HUES64 (cell line): ENCODE measurements around the gene GAL3ST1. TPM values are rescaled to one million over a fixed set of nuclear protein-coding genes. Genes with fewer than 3 reads are reported as not detected.
"Not testable (repeated sequence)": the region's sequence is repeated elsewhere in the genome, so short reads cannot be mapped to it uniquely, and the experiment has no call there.

Experiments
- H3K27ac ChIP-seq: 2 replicates; pipeline ENCODE4 v1.7.0; 2013; ENCODE audit warnings: low read depth, low read length, inconsistent platforms
- H3K27me3 ChIP-seq: 2 replicates; pipeline ENCODE4 v1.6.1; 2013; ENCODE audit warnings: mild to moderate bottlenecking, low read length; ENCODE audit not compliant: insufficient read depth
- H3K36me3 ChIP-seq: 2 replicates; pipeline ENCODE4 v1.6.1; 2013; ENCODE audit warnings: mild to moderate bottlenecking, low read length; ENCODE audit not compliant: insufficient read depth
- H3K4me1 ChIP-seq: 2 replicates; pipeline ENCODE4 v1.6.1; 2013; ENCODE audit warnings: mild to moderate bottlenecking, low read length, moderate library complexity; ENCODE audit not compliant: insufficient read depth
- H3K4me3 ChIP-seq: 2 replicates; pipeline ENCODE4 v1.5.1; 2013; ENCODE audit warnings: mild to moderate bottlenecking, low read length, moderate library complexity
- H3K9ac ChIP-seq: 2 replicates; pipeline ENCODE4 v1.6.1; 2013; ENCODE audit warnings: mild to moderate bottlenecking, low read depth, low read length
- H3K9me3 ChIP-seq: 2 replicates; pipeline ENCODE4 v1.6.1; 2013; ENCODE audit warnings: low read depth, low read length; ENCODE audit not compliant: insufficient read depth
- WGBS: fragments of 150-250, 120-280 bp; methylation state at CpG from one replicate; pipeline ENCODE4 v1.1.7; 2013; ENCODE audit warnings: missing lambda C conversion rate; 5-methylcytosine and 5-hydroxymethylcytosine counted together
- polyA plus RNA-seq, 2 experiments: library from polyadenylated mRNA; stranded (reverse); fragments of 50-300 nt; gene quantifications; one replicate each; pipeline ENCODE4 v1.2.3, GENCODE V29; 2013

Gene GAL3ST1, protein sequence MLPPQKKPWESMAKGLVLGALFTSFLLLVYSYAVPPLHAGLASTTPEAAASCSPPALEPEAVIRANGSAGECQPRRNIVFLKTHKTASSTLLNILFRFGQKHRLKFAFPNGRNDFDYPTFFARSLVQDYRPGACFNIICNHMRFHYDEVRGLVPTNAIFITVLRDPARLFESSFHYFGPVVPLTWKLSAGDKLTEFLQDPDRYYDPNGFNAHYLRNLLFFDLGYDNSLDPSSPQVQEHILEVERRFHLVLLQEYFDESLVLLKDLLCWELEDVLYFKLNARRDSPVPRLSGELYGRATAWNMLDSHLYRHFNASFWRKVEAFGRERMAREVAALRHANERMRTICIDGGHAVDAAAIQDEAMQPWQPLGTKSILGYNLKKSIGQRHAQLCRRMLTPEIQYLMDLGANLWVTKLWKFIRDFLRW
- polyA plus RNA-seq (2013, experiment 1 of 2) = 6.3 TPM
- 10.3 TPM for polyA plus RNA-seq (2013, experiment 2 of 2)

DNA sequence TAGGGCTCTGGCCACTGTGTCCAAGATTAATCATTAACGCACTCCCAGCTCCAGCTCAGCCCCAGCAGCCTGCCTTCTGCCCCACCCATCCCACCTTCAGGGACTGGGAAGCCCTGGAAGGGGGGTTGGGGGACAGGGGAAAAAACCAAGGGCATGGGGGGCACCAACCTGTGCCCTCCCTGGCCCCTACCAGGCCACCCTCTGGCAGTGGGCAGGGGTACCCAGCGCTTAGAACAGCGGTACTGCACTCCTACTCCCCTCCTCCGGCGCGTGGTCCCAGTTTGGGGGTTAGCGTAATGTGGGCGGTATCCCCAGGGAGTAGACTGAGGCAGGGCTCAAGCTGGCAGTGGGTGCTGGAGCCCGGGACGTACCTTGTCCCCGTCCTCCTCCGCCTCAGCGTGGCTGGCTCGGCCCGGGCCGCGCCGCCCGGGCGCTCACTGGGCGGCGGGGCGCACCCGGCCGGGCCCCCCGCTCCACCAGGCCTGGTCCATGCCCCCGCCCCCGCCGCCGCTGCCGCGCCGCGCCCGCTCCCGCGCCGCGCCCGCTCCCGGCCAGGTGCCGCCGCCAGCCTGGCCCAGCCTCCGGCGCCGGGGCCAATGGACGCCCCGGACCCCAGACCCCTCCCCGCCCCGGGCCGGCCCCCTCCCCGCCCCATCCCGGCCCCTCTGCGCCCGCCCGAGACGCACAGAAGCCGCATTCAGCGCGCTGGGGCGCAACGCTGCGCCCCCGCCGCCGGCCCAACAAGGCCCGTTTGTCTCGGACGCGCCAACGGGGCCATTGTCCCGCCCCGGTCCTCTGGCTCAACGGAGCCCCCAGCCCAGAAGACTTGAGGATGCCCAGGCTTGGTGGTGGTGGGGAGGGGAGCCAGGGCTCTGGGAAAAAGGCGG lies at the start of gene GAL3ST1:
GAL3ST1 (minus strand) TSS at position 571 of the 887 bp plus-strand sequence. CDS start 17,273 bp downstream, outside the sequence.
- peak within 1 kb of the TSS; percentile 67 for H3K4me3 ChIP-seq
- 3% methylated on average over 74 of the region's 75 CpGs for WGBS
- H3K4me1 ChIP-seq = no peaks in the 10 kb centered on the region; the same call in 1 of the 2 replicates
- H3K27ac ChIP-seq = no peak within 1 kb of the TSS
- peak within 1 kb of the TSS; percentile 67 for H3K9ac ChIP-seq
- peaks cover 39% of the 10 kb centered on the region for H3K36me3 ChIP-seq
- H3K27me3 ChIP-seq = no peaks in the 10 kb centered on the region
- H3K9me3 ChIP-seq = no peaks in the 10 kb centered on the region

DNA sequence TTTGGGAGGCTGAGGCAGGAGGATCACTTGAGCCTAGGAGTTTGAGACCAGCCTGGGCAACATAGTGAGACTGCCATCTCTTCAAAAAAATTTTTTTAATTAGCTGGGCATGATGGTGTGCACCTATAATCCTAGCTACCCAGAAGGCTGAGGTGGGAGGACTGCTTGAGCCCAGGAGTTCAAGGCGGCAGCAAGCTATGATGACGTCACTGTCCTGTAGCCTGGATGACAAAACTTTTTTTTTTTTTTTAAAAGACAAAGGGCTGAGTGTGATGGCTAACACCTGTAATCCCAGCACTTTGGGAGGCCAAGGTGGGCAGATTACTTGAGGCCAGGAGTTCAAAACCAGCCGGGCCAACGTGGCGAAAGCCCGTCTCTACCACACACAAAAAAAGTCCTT lies 45.4 kb upstream of the GAL3ST1 start:
- not testable (repeated sequence) for H3K9ac ChIP-seq, H3K9me3 ChIP-seq, H3K27me3 ChIP-seq, H3K27ac ChIP-seq, H3K4me1 ChIP-seq, H3K4me3 ChIP-seq
- H3K36me3 ChIP-seq = peaks cover 69% of the 10 kb centered on the region
- WGBS = 94% methylated on average over 6 of the region's 6 CpGs

DNA sequence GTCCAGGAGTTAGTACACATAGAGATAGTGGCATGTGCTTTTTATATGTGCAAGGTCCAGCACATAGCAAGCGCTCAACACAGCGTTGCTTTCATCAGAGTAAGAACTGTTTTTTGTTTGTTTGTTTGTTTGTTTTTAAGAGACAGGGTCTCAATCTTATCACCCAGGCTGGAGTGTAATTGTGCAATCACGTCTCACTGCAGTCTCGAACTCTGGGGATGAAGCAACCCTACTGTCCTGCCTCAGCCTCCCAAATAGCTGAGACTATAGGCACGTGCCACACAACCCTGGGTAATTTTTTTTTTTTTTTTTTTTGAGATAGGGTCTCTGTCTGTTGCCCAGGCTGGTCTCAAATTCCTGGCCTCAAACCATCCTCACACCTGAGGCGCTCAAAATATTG lies 43.4 kb upstream of the GAL3ST1 start:
- no peak overlapping the region for H3K27ac ChIP-seq
- no peak overlapping the region for H3K4me3 ChIP-seq
- peaks cover 69% of the 10 kb centered on the region for H3K36me3 ChIP-seq
- 98% methylated on average over 5 of the region's 6 CpGs for WGBS
- H3K9me3 ChIP-seq = no peaks in the 10 kb centered on the region
- H3K27me3 ChIP-seq = no peaks in the 10 kb centered on the region
- no peak overlapping the region for H3K9ac ChIP-seq
- H3K4me1 ChIP-seq = no peaks in the 10 kb centered on the region

DNA sequence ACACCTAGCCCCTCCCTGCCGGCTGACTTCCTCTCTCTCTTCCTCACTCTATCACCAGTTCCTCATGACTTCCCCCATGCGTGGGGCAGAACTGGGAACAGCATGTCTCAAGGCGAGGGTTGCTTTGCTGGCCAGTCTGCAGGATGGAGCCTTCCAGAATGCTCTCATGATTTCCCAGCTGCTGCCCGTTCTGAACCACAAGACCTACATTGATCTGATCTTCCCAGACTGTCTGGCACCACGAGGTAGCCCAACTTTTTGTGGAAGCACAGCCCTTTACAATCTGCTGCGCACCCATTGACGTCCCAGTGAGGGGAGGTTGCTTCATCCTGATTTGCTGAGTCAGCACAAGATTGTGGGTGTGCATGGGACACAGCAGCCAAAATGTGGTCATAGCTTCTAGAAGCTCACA lies 41.1 kb upstream of the GAL3ST1 start:
- no peaks in the 10 kb centered on the region for H3K9me3 ChIP-seq
- H3K36me3 ChIP-seq = peaks cover 79% of the 10 kb centered on the region
- no peak overlapping the region for H3K9ac ChIP-seq
- H3K27me3 ChIP-seq = no peaks in the 10 kb centered on the region
- H3K27ac ChIP-seq = no peak overlapping the region
- H3K4me3 ChIP-seq = no peak overlapping the region
- 94% methylated on average over 7 of the region's 7 CpGs for WGBS
- H3K4me1 ChIP-seq = no peaks in the 10 kb centered on the region

DNA sequence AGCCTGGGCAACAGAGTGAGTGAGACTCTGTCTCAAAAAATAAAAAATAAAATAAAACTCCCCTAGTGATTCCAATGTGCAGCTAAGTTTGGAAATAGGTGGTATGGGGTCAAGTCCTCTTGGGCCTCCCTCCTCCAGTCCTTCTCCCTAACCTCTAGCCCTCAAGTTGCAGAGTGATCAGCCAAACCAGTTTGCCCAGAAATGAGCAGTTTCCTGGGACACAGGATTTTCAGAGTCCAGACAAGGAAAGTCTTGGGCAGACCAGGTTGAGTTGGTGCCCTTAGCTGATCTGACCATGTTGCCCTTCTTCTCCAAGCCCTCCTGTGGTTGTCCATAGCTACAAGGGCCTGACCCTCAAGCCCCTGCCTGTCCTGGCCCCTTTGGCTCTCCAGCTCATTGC lies 40.4 kb upstream of the GAL3ST1 start:
- H3K36me3 ChIP-seq = peaks cover 79% of the 10 kb centered on the region
- 0 out of 2 replicates have a peak, but pooled peaks cover under 1% of the 10 kb centered on the region for H3K4me1 ChIP-seq
- H3K9ac ChIP-seq = no peak overlapping the region
- no peak overlapping the region for H3K4me3 ChIP-seq
- no peaks in the 10 kb centered on the region for H3K27me3 ChIP-seq
- no peaks in the 10 kb centered on the region for H3K9me3 ChIP-seq
- no peak overlapping the region for H3K27ac ChIP-seq

DNA sequence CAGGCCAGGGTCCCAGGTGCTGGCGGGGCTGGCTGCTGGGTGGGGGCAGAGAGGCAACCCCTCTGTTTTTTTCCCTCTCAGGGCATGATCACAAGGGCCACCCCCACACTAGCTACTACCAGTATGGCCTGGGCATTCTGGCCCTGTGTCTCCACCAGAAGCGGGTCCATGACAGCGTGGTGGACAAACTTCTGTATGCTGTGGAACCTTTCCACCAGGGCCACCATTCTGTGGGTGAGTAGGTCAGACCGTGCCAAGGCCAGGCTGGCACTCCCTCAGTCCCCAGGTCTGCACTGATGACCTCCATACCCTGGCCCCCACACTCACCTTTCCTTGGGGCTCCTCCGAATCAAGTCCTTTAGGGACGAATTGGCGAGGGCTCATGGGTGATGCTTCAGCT lies 39.8 kb upstream of the GAL3ST1 start:
- H3K9me3 ChIP-seq = no peaks in the 10 kb centered on the region
- no peaks in the 10 kb centered on the region for H3K27me3 ChIP-seq
- no peak overlapping the region for H3K9ac ChIP-seq
- peaks cover 73% of the 10 kb centered on the region for H3K36me3 ChIP-seq
- peaks cover 7% of the 10 kb centered on the region; the same call in 1 of the 2 replicates for H3K4me1 ChIP-seq
- no peak overlapping the region for H3K27ac ChIP-seq
- H3K4me3 ChIP-seq = no peak overlapping the region
- WGBS = 93% methylated on average over 7 of the region's 7 CpGs

DNA sequence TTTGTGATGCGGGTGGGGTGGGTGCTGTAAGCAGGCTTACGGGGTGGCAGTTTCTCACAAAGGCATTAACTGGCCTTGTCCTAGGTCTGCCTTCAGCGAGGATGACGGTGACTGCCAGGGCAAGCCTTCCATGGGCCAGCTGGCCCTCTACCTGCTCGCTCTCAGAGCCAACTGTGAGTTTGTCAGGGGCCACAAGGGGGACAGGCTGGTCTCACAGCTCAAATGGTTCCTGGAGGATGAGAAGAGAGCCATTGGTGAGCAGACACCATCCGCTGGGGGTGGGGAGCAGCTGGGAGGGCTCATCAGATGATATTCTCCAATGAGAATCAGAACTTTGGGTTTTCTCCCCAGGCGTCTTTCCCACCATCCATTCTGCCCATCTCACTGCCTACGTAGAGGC lies 38.3 kb upstream of the GAL3ST1 start:
- Histone ChIP-seq H3K36me3 (peaks cover 61% of the 10 kb centered on the region), H3K27me3 (no peaks in the 10 kb centered on the region), H3K9me3 (no peaks in the 10 kb centered on the region), H3K27ac (no peak overlapping the region), H3K9ac (no peak overlapping the region), H3K4me3 (no peak overlapping the region), H3K4me1 (peaks cover 18% of the 10 kb centered on the region; the same call in 1 of the 2 replicates)
- 87% methylated on average over 8 of the region's 8 CpGs for WGBS

DNA sequence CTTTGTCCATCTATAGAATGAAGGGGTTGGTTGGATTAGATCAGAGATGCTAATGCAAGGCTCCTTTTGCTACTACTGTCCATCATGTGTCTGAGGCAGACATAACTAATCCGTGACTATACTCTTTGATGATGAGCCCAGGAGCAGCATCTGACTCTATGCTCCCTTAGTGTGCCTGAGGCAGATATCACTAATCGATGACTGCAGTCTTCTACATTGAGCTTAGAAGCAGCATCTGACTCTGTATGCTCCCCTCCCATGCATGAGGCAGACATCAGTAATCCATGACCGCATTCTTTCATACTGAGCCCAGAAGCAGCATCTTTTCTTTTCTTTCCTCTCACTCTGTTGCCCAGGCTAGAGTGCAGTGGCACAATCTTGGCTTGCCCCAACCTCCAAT lies 36.7 kb upstream of the GAL3ST1 start:
- Histone ChIP-seq H3K4me1 (peaks cover 26% of the 10 kb centered on the region), H3K27ac (no peak overlapping the region), H3K9me3 (no peaks in the 10 kb centered on the region), H3K4me3 (no peak overlapping the region), H3K9ac (no peak overlapping the region), H3K36me3 (peaks cover 53% of the 10 kb centered on the region), H3K27me3 (no peaks in the 10 kb centered on the region)
- 96% methylated on average over 3 of the region's 3 CpGs for WGBS

DNA sequence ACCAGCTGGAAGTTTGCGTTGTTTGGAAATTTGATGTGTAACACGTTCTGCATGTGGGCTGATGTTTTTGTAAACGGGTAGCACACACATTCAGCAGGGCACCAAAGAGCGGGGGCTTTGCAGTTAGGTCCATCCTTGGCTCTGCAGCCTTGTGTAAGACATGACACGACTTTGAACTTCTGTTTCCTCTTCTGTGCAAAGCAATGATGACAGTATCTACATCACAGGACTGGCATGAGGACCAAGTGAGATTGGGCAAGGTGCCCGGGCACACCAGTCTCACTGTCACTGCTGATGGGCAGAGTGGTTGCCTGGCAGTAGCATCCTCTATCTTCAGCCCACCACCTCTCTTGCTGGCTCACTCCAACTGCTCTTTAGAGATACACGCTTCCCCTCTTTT lies 35.8 kb upstream of the GAL3ST1 start:
- no peaks in the 10 kb centered on the region for H3K27me3 ChIP-seq
- peaks cover 46% of the 10 kb centered on the region for H3K36me3 ChIP-seq
- H3K9me3 ChIP-seq = no peaks in the 10 kb centered on the region
- no peak overlapping the region for H3K4me3 ChIP-seq
- peaks cover 35% of the 10 kb centered on the region for H3K4me1 ChIP-seq
- H3K27ac ChIP-seq = no peak overlapping the region
- H3K9ac ChIP-seq = no peak overlapping the region
- 89% methylated on average over 7 of the region's 7 CpGs for WGBS

DNA sequence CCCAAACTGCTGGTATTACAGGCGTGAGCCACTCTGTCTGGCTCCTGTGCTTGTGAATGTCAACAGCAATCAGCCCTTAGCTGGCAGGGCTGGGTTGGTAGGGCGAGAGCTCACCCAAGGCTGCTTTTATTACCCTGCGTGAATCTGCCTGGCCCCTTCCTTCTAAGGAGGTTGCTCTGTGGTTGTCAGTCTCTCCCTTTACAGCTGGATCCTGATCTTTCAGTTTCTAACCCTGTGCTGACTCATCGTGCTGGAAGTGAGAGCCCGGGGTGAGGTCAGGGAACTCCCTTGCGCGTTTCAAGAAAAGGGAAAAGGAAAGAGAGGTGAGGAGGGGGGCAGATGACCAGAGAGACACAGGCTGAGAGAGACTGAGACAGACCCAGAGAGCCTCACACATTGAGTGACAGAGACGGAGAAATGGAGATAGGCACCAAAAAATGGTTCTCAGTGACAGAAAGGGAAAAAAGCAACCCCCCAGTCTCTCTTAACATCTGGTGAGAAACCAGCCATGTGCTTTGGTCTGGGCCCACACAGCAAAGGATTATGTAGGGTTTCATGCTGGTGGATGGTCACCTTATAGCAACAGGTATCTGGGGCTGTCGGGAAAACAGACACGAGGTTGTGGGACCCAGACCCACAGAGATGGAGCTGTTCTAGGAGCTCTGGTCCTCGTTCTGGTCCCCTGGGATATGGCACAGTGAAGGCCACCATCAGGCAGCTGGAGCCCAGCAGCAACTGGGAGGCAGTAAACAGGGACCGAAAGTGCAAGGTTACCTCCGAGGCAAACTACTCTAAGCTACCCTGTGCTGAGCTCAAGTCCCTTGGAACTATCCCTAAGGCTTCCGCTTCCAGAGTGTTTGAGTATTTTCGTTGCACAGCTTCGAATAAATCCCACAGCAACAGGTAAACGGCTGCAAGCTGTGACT lies 35.1 kb upstream of the GAL3ST1 start:
- Histone ChIP-seq H3K9ac (peak overlapping the region; percentile 40; the same call in 1 of the 2 replicates), H3K36me3 (peaks cover 40% of the 10 kb centered on the region), H3K4me3 (no peak overlapping the region), H3K9me3 (no peaks in the 10 kb centered on the region), H3K4me1 (peaks cover 37% of the 10 kb centered on the region), H3K27ac (peak overlapping the region; percentile 55; the same call in 1 of the 2 replicates), H3K27me3 (no peaks in the 10 kb centered on the region)
- 72% methylated on average over 17 of the region's 17 CpGs for WGBS
